Measurements from ENCODE around the gene KCNA10.

DNA sequence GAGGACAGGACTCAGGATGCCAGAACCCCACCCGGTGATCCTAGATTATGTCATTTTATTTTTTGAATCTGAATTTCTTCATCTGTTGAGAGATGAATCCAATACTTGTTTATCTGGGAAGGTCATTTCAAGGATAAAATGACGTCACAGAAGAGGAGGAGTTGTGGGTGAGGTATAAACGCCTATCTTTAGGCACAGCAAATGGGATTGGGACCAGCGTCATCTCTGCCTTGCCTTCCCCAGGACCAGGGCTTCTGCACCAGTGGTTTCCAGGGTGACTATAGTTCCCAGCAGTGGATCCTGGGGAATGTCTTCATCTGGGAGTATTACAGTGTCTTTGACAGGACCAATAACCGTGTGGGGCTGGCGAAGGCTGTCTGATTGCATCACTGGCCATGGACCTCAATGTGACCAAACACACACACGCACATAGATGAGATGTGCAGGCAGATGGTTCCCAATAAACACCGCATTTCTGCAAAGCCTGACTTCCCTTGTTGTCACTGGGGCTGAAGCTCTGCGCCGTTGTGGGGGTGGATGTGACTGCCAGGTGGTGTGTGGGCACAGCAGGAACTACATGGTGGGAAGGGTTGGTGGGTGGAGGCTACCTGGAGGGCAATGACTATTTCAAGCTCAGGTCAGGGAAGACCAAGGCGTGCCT is 28.1 kb downstream of the KCNA10 start:
- TF ChIP-seq, protein P1, sequence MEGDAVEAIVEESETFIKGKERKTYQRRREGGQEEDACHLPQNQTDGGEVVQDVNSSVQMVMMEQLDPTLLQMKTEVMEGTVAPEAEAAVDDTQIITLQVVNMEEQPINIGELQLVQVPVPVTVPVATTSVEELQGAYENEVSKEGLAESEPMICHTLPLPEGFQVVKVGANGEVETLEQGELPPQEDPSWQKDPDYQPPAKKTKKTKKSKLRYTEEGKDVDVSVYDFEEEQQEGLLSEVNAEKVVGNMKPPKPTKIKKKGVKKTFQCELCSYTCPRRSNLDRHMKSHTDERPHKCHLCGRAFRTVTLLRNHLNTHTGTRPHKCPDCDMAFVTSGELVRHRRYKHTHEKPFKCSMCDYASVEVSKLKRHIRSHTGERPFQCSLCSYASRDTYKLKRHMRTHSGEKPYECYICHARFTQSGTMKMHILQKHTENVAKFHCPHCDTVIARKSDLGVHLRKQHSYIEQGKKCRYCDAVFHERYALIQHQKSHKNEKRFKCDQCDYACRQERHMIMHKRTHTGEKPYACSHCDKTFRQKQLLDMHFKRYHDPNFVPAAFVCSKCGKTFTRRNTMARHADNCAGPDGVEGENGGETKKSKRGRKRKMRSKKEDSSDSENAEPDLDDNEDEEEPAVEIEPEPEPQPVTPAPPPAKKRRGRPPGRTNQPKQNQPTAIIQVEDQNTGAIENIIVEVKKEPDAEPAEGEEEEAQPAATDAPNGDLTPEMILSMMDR (conservative IDR thresholded peaks at IDR 0.05 in 1 of 2, IDR thresholded peaks at IDR 0.05 in 1 of 2; ENCODE audit: low read depth in 1 of 2, low read length in 2 of 2) = no peak
- TF ChIP-seq EZH2 (IDR thresholded peaks at IDR 0.05; ENCODE audit: low read length, missing control alignments) = no peak
